Measurements from ENCODE around the gene SNX30. TPM values are rescaled to one million over a fixed set of nuclear protein-coding genes. Genes with fewer than 3 reads are reported as not detected.

SNX30 gene
- polyA plus RNA-seq, 4 donors = 12.0 to 21.3 (median 19.4) TPM

GRCh38 chr9:112777914-112778313 is 27.4 kb downstream of the SNX30 start:
- DNase-seq (ENCODE audit: low read depth in 4 of 4, low spot score in 3 of 4) = no peak

- DNase-seq (ENCODE audit: low read depth in 4 of 4, low spot score in 3 of 4) = no peak
These were observed 30.0 kb downstream of the SNX30 start for GRCh38 chr9:112780450-112781036.

- no peak for DNase-seq (ENCODE audit: low read depth in 4 of 4, low spot score in 3 of 4)
These were observed 31.7 kb downstream of the SNX30 start for GRCh38 chr9:112782218-112782617.

DNA sequence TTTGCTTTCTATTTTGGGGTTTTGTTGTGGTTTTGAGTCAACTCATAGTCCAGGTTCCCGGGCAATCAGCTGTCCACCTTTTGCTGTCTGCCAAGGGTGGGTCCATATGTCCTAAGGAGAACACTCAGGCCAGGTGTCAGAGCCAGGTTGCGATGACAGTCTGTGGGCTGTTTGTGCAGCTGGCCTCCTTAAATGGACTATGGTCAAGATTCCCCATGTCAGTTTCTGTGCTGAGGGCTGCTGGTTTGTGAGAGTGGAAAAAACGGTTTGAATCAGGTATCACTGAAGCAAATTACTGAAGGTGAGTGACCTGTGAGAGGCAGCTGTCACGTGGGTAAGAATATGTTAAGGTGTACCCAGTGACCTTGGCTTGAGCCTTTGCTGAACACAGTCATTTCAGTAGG is 33.0 kb downstream of the SNX30 start:
- DNase-seq (ENCODE audit: low read depth in 4 of 4, low spot score in 3 of 4) = no peak

- DNase-seq (ENCODE audit: low read depth in 4 of 4, low spot score in 3 of 4) = no peak
These were observed 33.6 kb downstream of the SNX30 start for GRCh38 chr9:112784020-112784785.

DNA sequence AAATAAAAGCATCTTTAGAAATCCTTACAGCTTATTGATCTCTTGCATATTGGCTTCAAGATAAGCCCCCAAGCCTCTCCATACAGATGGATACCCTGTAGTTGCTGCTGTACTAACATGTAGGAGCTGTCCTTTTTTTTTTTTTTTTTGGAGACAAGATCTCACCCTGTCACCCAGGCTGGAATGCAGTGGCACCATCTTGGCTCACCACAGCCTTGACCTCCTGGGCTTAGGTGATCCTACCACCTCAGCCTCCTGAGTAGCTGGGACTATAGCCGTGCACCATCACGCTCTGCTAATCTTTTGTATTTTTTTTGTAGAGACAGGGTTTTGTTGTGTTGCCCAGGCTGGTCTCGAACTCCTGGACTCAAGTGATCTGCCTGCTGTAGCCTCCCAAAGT is 35.4 kb downstream of the SNX30 start:
- no peak for DNase-seq (ENCODE audit: low read depth in 4 of 4, low spot score in 3 of 4)

GRCh38 chr9:112786829-112787520 is 36.4 kb downstream of the SNX30 start:
- no peak for DNase-seq (ENCODE audit: low read depth in 4 of 4, low spot score in 3 of 4)

DNA sequence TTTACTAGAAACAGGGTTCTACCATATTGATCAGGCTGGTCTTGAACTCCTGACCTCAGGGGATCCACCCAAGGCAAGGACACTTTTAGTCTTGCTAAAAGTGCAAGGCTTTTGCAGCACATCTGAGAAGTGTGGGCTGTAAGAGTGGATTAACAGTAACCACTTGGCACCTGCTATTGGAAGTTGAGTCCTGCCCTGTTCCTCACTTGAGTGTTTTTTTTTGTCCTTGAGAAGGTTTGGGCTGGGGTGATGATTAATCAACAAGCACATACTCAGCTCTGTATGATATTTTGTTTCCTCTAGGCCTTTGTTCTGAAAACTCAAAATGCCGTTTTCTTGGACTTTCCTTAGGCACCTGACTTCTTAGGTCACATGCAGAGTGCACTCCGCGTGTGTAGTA is 37.4 kb downstream of the SNX30 start:
- DNase-seq (ENCODE audit: low read depth in 4 of 4, low spot score in 3 of 4) = no peak

DNA sequence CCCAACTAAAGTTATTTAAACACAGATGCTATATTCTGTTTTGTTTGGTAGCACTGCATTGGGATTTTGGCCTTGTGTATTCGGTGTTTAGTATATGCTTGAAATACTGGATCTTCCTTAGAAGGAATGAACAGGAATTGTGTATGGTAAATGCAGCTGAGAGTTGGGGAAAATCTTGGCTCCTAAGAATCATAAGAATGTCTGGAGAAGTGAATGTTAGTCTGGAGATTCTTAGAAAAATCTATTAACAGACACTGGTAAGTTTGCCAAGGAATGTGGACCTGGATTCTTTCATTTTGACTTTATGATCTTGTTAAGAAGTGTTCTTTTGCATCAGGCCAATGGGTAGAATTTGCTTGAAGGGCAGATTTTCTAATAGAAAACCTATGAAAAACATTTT is 38.9 kb downstream of the SNX30 start:
- no peak for DNase-seq (ENCODE audit: low read depth in 4 of 4, low spot score in 3 of 4)

DNA sequence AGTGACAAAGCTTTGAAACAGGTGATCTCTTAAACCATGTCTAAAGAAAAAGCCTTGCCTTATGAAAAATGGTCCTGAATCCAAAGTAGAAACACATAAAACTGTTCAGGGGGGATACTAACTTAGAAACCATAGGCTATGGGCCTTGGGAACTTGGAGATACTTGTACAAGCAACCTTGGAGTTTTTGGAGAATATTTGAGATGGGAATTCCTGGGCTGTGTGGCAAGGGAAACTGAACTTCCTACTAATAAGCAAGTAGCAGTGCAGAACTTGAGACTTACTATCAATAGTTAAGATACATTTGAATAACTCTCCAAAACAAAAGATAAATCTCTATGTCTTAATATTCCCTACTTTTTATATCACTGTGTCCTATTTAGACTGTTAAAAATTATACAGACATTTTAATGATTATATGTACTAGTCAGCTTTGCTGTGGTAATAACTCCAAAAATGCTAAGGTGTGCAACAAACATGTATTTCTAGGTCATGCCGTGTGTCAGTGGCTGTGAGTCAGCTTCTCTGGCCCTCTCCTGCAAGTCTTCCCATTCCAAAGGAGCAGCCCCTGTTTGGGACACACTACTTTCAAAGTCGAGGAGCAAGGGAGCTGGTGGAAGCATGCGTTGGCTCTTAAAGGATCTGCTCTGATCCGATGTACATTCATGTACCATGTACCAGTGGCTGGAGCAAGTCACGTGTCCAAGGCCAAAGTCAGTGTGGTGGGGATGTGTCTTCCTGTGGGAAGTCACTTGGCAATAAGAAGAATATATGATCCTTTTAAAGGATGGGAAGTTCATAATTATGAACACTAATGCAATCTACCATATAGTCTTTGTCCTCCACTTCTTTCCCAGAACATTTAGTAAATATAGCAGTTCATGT is 39.6 kb downstream of the SNX30 start:
- DNase-seq (ENCODE audit: low read depth in 4 of 4, low spot score in 3 of 4) = no peak

DNA sequence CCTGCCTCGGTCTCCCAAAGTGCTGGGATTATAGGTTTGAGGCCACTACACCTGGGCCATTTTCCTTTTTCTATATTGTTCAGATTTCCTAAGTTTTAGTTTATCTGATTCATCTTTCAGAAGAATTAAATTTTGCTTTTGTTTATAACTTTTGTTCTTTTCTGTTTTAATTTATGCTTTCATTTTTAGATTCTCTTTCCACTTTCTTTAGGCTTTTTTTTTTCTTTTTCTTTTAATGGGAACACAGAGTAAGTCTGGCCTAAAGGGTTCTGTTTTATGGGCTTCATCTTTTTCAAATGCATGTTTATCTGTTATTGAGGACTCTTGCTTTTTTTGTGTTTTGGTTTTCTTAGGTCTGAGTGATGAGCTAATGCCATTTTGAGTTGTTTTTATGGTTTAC is 42.1 kb downstream of the SNX30 start:
- no peak for DNase-seq (ENCODE audit: low read depth in 4 of 4, low spot score in 3 of 4)

GRCh38 chr9:112793213-112793810 is 42.8 kb downstream of the SNX30 start:
- DNase-seq (ENCODE audit: low read depth in 4 of 4, low spot score in 3 of 4) = no peak

DNA sequence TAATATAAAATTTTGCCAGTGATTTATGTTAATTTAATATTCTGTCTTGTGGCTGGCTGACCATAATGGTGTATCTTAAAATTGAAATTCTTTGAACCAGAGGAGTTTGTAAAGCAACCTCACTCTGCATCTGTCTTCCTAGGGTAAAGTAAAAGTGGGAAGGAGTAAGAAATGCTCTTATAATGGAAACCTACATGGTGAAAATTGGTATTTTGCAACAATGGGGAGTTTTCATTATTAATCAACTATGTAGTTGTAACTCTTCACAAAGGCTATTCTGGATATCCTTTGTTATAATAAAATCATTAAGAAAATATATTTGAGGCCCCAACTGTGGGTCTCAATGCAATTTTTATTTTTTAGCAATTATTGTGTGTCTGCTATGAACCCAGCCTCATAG is 44.2 kb downstream of the SNX30 start:
- no peak for DNase-seq (ENCODE audit: low read depth in 4 of 4, low spot score in 3 of 4)

DNA sequence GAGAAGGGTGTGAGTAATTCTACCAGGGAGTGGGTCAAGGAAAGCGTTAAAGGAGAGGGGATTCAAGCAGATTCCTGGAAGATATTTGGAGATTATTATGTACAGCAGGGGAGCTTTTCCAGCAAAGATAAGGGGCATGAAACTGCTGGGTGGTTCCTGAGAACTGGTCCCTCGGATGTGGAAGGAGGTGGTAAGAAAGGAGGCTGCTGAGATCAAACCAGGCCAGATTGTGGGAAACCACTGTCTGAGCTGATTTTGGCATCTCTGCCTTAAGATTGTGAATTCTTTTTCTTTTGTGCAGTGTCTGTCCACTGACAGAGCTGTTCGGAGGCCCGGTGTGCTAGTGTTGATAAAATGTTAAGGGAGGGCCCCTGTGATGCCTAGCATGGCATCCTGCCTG is 45.4 kb downstream of the SNX30 start:
- no peak for DNase-seq (ENCODE audit: low read depth in 4 of 4, low spot score in 3 of 4)

DNA sequence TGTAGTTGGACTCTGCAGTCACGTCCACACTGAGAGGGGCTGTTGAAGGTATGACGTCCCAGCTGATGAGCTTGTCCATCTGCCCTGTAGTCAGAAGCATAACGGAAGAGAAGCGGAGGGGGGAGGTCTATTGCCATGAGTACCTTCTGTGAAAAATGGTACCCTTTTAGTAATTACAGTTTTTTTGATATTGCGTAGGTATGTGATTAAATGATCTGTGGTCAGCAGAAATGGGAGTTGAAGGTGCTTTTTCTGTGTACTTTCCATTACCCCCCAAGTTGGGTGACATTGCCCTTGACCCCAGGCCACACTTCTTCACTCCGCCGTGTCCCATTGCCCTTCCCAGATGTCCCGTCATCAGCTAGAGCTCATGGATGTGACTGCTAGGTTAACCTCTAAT is 45.9 kb downstream of the SNX30 start:
- DNase-seq (ENCODE audit: low read depth in 4 of 4, low spot score in 3 of 4) = no peak

- no peak for DNase-seq (ENCODE audit: low read depth in 4 of 4, low spot score in 3 of 4)
These were observed 58.8 kb downstream of the SNX30 start for GRCh38 chr9:112809351-112809848.

DNA sequence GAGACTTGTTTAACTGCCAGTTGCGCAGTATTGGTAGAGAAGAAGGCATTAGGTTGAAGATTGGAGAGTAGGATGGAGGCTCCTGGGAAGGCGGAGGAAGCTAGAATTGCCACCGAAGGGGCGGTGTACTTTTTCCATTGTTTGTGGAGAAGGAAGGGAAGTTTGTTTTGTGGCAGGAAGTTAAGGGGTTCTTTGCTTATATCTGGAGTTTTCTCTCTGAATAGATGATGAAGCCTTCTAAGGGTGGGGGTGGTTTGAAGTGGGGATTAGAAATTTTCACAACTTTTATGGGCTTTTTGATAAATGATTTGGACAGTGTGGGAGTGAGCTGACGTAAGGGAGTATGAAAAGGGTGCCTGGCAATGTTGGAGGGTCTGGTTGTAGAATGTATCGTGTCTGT is 59.3 kb downstream of the SNX30 start:
- DNase-seq (ENCODE audit: low read depth in 4 of 4, low spot score in 3 of 4) = no peak

GRCh38 chr9:112810696-112811490 is 60.3 kb downstream of the SNX30 start:
- no peak for DNase-seq (ENCODE audit: low read depth in 4 of 4, low spot score in 3 of 4)

GRCh38 chr9:112811518-112811917 is 61.0 kb downstream of the SNX30 start:
- no peak for DNase-seq (ENCODE audit: low read depth in 4 of 4, low spot score in 3 of 4)

DNA sequence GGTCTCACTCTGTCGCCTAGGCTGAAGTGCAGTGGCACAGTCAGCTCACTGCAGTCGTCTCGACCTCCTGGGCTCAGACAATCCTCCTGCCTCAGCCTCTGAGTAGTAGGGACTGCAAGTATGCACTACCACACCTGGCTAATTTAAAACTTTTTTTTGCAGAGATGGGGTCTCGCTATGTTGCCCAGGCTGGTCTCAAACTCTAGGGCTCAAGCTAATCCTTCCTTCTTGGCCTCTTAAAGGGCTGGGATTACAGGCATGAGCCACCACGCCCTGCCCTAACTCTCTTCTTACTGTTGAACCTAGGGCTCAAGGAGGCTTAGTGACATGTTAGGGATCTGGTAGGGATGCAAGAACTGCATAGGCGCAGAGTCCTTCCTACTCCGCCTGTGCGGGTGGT is 65.3 kb downstream of the SNX30 start:
- no peak for DNase-seq (ENCODE audit: low read depth in 4 of 4, low spot score in 3 of 4)

Measured in left renal pelvis (tissue), 4 donors.